Stromal cell of bone marrow (primary cell): Measurements from ENCODE around the gene A3GALT2.
A peak's percentile ranks its signal among the peaks of the same experiment; 100 is the strongest.
"Not testable (repeated sequence)": the region's sequence is repeated elsewhere in the genome, so short reads cannot be mapped to it uniquely, and the experiment has no call there.

ENCODE experiments used
- DNase-seq: peaks from one replicate; pipeline ENCODE4 v3.0.0-alpha.2; 2012; ENCODE audit warnings: low read depth

A3GALT2 gene

GRCh38 chr1:33311706-33312412, 9.0 kb downstream of the A3GALT2 start:
- DNase-seq = no peak

DNA sequence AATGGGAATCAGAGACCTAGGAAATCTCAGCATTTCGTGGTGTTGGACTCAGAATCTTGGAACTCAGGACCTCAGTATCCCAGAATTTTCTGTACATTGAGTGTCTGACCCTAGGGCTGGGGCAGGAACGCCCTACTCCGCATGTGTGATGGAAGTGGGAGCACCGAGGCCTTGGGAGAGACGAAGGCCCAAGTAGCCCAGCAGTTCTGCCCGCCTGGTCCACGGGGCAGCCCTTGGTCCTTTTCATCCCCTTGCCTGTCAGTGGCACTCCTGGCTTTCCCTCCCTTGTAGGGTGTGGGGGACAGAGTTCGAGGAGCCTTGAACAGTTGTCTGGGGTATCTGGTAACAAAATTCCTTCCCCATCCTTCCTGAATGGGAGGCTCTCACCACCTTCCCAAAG, 10.2 kb downstream of the A3GALT2 start:
- DNase-seq = no peak

GRCh38 chr1:33309351-33309750, 11.5 kb downstream of the A3GALT2 start:
- not testable (repeated sequence) for DNase-seq

DNA sequence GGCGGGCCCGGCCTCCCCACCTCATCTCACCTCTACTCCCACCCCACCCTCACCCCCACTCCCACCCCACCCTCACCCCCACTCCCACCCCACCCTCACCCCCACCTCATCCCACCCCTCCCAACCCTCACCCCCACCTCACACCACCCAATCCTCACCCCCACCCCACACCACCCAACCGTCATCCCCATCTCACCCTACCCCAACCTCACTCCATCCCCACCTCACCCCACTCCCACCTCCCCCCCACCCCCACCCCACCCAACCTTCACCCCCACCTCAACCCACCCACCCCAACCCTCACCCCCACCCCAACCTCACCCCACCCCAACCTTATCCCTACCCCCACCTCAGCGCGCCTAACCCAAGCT, 13.4 kb downstream of the A3GALT2 start:
- no peak for DNase-seq

- no peak for DNase-seq
Measured at GRCh38 chr1:33306653-33307493, 14.0 kb downstream of the A3GALT2 start.

DNA sequence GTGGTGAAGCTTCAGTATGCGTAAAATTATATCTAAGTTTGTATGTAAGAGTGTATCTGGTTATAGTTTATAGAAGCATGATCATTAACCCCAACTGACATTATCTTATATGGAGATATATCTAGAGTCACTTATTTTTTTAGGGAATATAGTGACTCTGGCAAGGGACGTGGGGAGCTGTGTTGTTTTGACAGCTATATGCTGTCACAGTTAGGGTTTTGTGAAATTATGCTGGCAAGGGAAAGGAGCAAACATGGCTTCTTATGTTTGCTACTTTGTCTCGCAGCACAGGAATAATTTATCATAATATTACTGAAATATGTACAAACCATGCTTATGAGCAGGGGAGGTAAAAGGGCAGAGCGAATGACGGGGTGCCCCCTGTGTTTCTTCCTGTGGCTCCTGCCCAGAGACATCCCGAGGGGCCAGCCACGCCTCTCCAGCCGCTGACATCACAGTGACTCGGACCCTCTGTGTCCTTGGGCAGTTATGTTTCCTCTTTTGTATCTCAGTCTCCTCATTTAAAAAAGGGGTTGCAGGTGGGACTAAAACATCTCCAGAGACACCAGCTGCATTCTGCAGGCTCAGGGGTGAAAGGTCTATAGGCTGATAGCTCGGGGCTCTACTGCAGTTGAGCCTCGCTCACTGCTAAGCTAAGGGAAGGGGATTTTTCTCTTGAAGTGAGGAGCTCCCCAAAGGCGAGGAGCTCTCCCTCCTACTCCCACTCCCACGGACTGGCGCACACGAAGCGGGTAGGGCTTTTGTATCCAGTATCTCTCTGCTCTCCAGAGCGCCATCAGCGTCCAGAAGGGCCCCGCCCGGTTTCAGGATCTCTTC, 14.9 kb downstream of the A3GALT2 start:
- DNase-seq = no peak

GRCh38 chr1:33305016-33305415, 15.9 kb downstream of the A3GALT2 start:
- DNase-seq = no peak

DNA sequence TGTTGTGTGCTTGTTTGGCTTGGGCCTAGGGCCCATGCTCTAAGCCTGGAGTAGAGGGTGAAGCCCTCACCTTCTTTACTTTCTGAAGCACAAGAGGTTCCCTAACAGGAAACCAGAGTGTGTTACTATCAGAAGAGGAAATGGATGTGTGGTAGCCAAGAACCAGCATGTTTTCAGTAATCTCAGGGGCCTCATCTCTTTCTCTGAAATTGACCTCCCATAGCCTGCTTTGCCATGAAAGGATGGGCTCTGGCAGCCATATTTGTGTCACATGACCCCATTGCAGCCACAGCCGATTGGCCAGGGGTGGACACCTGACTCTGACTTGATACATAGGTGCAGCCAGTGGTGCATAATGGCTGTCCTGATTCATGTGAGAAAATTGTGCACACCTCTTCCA, 18.6 kb downstream of the A3GALT2 start:
- no peak for DNase-seq

GRCh38 chr1:33301273-33301984, 19.5 kb downstream of the A3GALT2 start:
- peak; percentile 25 for DNase-seq

- DNase-seq = peak; percentile 74
Measured at GRCh38 chr1:33300673-33301072, 20.2 kb downstream of the A3GALT2 start.

GRCh38 chr1:33299461-33300155, 21.3 kb downstream of the A3GALT2 start:
- DNase-seq = no peak

GRCh38 chr1:33298623-33299277, 22.1 kb downstream of the A3GALT2 start:
- peak; percentile 27 for DNase-seq

- no peak for DNase-seq
Measured at GRCh38 chr1:33297911-33298622, 22.8 kb downstream of the A3GALT2 start.

DNA sequence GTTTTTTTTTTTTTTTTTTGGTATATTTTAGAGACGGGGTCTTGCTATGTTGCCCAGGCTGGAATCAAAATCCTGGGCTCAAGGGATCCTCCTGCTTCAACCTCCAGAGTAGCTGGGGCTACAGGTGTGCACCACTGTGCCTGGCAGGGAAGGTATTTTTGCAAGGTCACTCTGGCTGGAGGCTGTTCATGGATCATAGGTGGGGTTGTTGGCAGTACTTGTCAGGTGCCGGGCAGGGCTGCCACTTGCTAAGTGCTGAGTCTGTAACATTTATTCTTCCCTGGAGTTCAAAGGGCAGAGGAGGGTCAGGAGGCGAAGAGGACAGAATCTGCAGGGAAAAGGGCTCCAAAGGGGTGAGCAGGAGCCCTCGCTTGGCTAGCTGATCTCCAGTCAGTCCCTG, 24.1 kb downstream of the A3GALT2 start:
- no peak for DNase-seq

DNA sequence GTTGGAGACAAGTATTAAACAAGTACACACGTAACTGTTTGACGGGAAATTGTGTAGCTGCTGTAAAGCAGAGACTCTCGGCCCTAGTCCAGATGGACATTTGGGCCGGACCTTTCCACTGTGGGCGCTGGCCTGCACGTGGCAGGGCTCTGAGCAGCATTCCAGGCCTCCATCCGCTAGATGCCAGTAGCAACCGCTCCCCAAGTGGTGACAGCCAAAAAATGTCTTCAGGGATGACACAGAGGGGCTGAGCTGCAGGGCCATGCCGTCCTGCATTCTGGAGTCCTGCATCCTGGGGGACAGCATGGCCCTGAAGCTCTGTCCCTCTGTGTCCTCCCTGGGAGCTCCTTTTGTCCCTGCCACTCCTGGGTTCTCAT, 24.8 kb downstream of the A3GALT2 start:
- no peak for DNase-seq

DNA sequence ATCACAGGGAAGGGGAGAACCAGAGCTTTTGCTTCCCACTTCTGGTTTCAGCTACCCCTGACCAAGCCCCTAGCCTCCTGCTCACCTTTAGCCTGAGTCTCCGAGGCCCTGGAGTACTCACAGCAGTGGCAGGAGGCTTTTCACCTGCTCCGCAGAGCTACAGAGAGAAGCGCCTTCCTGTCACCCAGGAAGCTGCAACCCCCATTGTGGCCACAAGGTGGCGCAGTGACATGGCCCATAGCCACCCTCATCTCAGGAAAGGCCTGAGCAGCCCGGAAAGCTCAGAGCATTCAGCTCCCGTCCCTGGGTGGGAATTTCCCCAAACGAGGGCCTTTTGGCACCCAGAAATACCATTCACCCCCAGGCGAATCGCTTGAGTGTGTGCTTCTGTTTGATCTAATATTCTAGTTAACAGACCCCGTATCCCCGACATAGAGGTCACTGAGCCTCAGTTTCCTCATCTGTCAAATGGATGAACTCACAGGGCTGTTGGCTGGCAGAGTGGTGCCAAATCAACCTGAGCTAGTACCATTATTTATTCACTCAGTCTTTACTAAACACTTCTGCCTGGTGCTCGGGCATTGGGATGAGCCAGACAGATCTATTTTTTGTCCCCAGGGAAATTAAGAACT, 25.3 kb downstream of the A3GALT2 start:
- DNase-seq = peak; percentile 52

GRCh38 chr1:33295023-33295422, 25.9 kb downstream of the A3GALT2 start:
- DNase-seq = no peak

DNA sequence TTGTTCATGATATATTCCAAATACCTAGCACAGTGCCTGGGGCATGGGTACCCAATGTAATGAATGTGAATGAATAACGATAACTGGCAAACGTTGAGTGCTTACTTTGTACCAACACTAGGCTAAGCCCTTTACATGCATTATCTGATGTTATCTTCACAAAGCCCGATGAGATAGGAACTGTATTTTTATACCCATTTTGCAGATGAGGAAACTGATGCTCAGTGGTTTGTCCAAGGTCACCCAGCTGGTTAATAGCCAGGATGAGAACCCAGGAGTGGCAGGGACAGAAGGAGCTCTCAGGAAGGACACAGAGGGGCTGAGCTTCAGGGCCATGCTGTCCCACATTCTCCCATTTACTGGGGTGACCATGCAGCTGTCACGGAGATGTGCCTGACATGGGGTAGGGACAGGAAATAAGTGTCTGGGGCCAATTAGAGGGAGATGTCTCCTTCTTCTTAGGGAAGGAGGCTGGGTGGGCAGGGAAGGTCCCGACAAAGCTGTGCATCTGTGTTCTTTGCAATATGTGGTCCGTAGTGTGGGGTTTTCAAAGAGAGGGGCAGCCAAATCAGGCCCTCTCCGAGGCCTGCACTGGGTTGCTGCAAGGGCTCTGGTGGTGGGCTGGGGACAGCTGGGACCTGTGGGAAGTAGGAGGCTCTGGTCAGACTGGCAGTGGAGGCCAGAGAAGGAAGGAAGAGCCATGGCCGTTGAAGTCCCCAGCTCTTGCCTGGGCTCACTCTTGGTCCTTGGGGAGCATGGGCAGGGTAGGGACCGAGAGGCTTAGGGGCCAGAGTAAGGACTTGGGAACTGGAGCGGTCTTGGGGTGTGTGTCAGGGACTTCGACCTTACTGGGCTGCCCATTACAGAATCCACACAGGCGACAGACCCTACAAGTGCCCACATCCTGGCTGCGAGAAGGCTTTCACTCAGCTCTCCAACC, 26.6 kb downstream of the A3GALT2 start:
- DNase-seq = no peak
